Fibroblast of villous mesenchyme (primary cell): Measurements from ENCODE around the gene NUBP2. TPM values are rescaled to one million over a fixed set of nuclear protein-coding genes. Genes with fewer than 3 reads are reported as not detected.

Experiments
- DNase-seq: peaks from one replicate; pipeline ENCODE4 v3.0.0-alpha.2; 2010; ENCODE audit warnings: low read depth
- H3K4me3 ChIP-seq: 2 replicates; pipeline ENCODE4 v1.5.1; 2011; ENCODE audit warnings: low read depth, mild to moderate bottlenecking, low read length
- total RNA-seq: library from RNA; depleted of rRNA; stranded (reverse); fragments of >200 nt; gene quantifications from 2 replicates; pipeline ENCODE4 v1.2.3, GENCODE V29; 2012
- TF ChIP-seq, protein P1 (sequence below): IDR thresholded peaks from 2 replicates; pipeline ENCODE4 v1.5.1; 2012; ENCODE audit warnings: low read depth, mild to moderate bottlenecking, low read length; ENCODE audit not compliant: insufficient read depth

NUBP2 gene
- total RNA-seq, 1 donor = 54.8 TPM

GRCh38 chr16:1779741-1780676 is 2.8 kb upstream of the NUBP2 start:
- no peak for DNase-seq
- TF ChIP-seq, protein P1, sequence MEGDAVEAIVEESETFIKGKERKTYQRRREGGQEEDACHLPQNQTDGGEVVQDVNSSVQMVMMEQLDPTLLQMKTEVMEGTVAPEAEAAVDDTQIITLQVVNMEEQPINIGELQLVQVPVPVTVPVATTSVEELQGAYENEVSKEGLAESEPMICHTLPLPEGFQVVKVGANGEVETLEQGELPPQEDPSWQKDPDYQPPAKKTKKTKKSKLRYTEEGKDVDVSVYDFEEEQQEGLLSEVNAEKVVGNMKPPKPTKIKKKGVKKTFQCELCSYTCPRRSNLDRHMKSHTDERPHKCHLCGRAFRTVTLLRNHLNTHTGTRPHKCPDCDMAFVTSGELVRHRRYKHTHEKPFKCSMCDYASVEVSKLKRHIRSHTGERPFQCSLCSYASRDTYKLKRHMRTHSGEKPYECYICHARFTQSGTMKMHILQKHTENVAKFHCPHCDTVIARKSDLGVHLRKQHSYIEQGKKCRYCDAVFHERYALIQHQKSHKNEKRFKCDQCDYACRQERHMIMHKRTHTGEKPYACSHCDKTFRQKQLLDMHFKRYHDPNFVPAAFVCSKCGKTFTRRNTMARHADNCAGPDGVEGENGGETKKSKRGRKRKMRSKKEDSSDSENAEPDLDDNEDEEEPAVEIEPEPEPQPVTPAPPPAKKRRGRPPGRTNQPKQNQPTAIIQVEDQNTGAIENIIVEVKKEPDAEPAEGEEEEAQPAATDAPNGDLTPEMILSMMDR = no peak
- no peak overlapping the region for H3K4me3 ChIP-seq

DNA sequence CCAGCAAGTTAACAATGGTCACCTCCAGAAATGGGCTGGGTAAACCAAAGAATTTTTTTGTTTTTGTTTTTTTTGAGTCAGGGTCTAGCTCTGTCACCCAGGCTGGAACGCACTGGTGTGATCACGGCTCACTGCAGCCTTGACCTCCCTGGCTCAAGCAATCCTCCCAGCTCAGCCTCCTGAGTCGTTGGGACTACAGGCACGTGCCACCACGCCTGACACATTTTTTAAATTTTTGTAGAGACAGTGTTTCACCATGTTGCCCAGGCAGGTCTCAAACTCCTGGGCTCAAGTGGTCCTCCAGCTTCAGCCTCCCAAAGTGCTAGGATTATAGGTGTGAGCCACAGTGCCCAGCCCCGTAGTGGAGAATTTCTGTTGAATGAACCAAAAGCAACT is 2.1 kb upstream of the NUBP2 start:
- no peak for DNase-seq
- TF ChIP-seq, protein P1 = no peak
- no peak overlapping the region for H3K4me3 ChIP-seq

- H3K4me3 ChIP-seq = peak overlapping the region; percentile 81
- TF ChIP-seq, protein P1 = no peak
- no peak for DNase-seq
Observed at GRCh38 chr16:1781254-1781653, 1.5 kb upstream of the NUBP2 start.

DNA sequence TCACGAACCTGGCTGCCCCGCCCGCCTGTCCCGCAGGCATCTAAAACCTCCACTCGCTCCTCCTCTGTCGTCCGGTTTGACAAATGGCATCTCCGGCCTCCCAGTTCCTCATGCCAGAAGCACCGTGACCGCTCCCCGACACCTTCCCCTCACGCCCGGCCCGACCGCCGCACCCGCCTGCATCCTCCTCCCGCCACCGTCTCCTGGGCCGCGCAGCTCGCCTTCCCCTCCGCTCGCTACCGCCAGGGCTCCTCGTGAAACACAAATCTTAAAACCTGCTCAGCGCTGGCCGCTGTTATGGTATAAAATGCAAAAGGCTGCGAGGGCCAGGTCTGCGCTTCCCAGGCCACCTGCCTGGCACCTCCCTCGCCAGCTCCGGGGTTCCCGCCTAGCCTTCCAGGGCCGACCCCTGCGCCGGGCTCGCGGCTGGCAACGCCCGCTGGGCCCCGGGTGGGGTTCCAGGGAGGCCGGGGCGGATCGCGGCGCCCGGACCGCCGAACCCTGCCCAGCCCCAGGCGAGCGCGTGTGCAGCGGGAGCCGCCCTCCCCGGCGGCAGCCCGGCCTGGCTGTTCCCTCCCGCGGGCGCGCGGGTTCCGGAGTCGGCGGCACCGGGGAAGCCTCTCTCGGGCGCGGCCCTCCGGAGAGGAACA is 877 bp upstream of the NUBP2 start:
- peak; percentile 13 for DNase-seq
- TF ChIP-seq, protein P1 = no peak
- H3K4me3 ChIP-seq = peak overlapping the region; percentile 81

- no peak overlapping the region for H3K4me3 ChIP-seq
- TF ChIP-seq, protein P1 = no peak
- DNase-seq = no peak
Observed at GRCh38 chr16:1784977-1785845, 2.5 kb downstream of the NUBP2 start.

- no peak for DNase-seq
- TF ChIP-seq, protein P1 = no peak
- H3K4me3 ChIP-seq = no peak overlapping the region
Observed at GRCh38 chr16:1785846-1786170, 3.0 kb downstream of the NUBP2 start.
